Neutrophil (primary cell): ENCODE data around the gene SEC23A.
"Not testable (repeated sequence)": the region's sequence is repeated elsewhere in the genome, so short reads cannot be mapped to it uniquely, and the experiment has no call there.

ENCODE experiments used
- H3K27ac ChIP-seq: fragments of 200-600 bp; sonication (generic); 2 replicates; pipeline ENCODE4 v1.5.1; 2016; ENCODE audit warnings: mild to moderate bottlenecking, moderate library complexity
- H3K27me3 ChIP-seq: fragments of 200-600 bp; sonication (generic); 2 replicates; pipeline ENCODE4 v1.6.0; 2016; ENCODE audit warnings: mild to moderate bottlenecking
- H3K36me3 ChIP-seq: fragments of 200-600 bp; sonication (generic); 2 replicates; pipeline ENCODE4 v1.5.1; 2017
- H3K4me1 ChIP-seq, 2 experiments: fragments of 200-600 bp in 1 of 2; sonication (generic) in 1 of 2; 1 replicate in 1 of 2; 2 replicates in 1 of 2; pipeline versions ENCODE4 v1.5.1 to v1.6.1; 2013 to 2016; ENCODE audit warnings: low read depth in 1 of 2, low read length in 1 of 2, mild to moderate bottlenecking in 1 of 2, moderate library complexity in 1 of 2; ENCODE audit not compliant: control insufficient read depth in 1 of 2, insufficient read depth in 1 of 2
- H3K4me3 ChIP-seq, 2 experiments: fragments of 200-600 bp in 1 of 2; sonication (generic) in 1 of 2; 1 replicate in 1 of 2; 2 replicates in 1 of 2; pipeline ENCODE4 v1.5.1; 2013 to 2016; ENCODE audit warnings: low read depth in 1 of 2, low read length in 1 of 2, mild to moderate bottlenecking in 1 of 2, moderate library complexity in 1 of 2
- H3K9me3 ChIP-seq: fragments of 200-600 bp; sonication (generic); 2 replicates; pipeline ENCODE4 v1.5.1; 2016
- CTCF ChIP-seq: fragments of 200-600 bp; sonication (generic); IDR thresholded peaks from 2 replicates; pipeline ENCODE4 v1.5.1; 2016; ENCODE audit warnings: antibody characterized with exemption

Gene SEC23A

GRCh38 chr14:39050389-39050788, 52.6 kb downstream of the SEC23A start:
- peaks cover 10% of the 10 kb centered on the region for H3K9me3 ChIP-seq
- TF ChIP-seq CTCF = no peak
- no peaks in the 10 kb centered on the region for H3K27me3 ChIP-seq
- H3K4me3 ChIP-seq = no peak overlapping the region
- no peak overlapping the region for H3K27ac ChIP-seq
- no peaks in the 10 kb centered on the region for H3K4me1 ChIP-seq
- H3K36me3 ChIP-seq = peaks cover 88% of the 10 kb centered on the region

GRCh38 chr14:39045889-39046288, 57.1 kb downstream of the SEC23A start:
- H3K36me3 ChIP-seq = peaks cover 84% of the 10 kb centered on the region
- H3K27me3 ChIP-seq = not testable (repeated sequence)

GRCh38 chr14:39043352-39043943, 59.6 kb downstream of the SEC23A start:
- H3K27me3 ChIP-seq = no peaks in the 10 kb centered on the region
- H3K4me1 ChIP-seq = no peaks in the 10 kb centered on the region
- H3K9me3 ChIP-seq = no peaks in the 10 kb centered on the region
- no peak overlapping the region for H3K27ac ChIP-seq
- no peak for TF ChIP-seq CTCF
- peaks cover 92% of the 10 kb centered on the region for H3K36me3 ChIP-seq
- H3K4me3 ChIP-seq = no peak overlapping the region

More at GRCh38 chr14:39045889-39046288, 57.1 kb downstream of the SEC23A start:
- not testable (repeated sequence) for H3K9me3 ChIP-seq, H3K4me3 ChIP-seq, H3K27ac ChIP-seq, H3K4me1 ChIP-seq

- H3K4me3 ChIP-seq = no peak overlapping the region
- TF ChIP-seq CTCF = no peak
- H3K4me1 ChIP-seq = no peaks in the 10 kb centered on the region
- H3K9me3 ChIP-seq = no peaks in the 10 kb centered on the region
- H3K27ac ChIP-seq = no peak overlapping the region
- no peaks in the 10 kb centered on the region for H3K27me3 ChIP-seq
- peaks cover 91% of the 10 kb centered on the region for H3K36me3 ChIP-seq
Measured at GRCh38 chr14:39040529-39040928, 62.5 kb downstream of the SEC23A start.

GRCh38 chr14:39038542-39038941, 64.5 kb downstream of the SEC23A start:
- Histone ChIP-seq H3K36me3 (peaks cover 86% of the 10 kb centered on the region), H3K27ac (no peak overlapping the region), H3K4me1 (no peaks in the 10 kb centered on the region), H3K4me3 (no peak overlapping the region), H3K27me3 (no peaks in the 10 kb centered on the region), H3K9me3 (no peaks in the 10 kb centered on the region)
- TF ChIP-seq CTCF = no peak

- H3K36me3 ChIP-seq = peaks cover 87% of the 10 kb centered on the region
- H3K4me1 ChIP-seq = no peaks in the 10 kb centered on the region
- H3K27ac ChIP-seq = no peak overlapping the region
- TF ChIP-seq CTCF = no peak
- no peaks in the 10 kb centered on the region for H3K27me3 ChIP-seq
- no peaks in the 10 kb centered on the region for H3K9me3 ChIP-seq
- H3K4me3 ChIP-seq = no peak overlapping the region
Measured at GRCh38 chr14:39036760-39037159, 66.3 kb downstream of the SEC23A start.
